Measurements from ENCODE around the gene GREB1L. TPM values are rescaled to one million over a fixed set of nuclear protein-coding genes. Genes with fewer than 3 reads are reported as not detected.
"Not testable (repeated sequence)": the region's sequence is repeated elsewhere in the genome, so short reads cannot be mapped to it uniquely, and the experiment has no call there.

The GREB1L gene
- polyA plus RNA-seq, 4 donors, result 1.4 to 2.8 (median 2.1) TPM

- no peak for DNase-seq (ENCODE audit: low read depth in 4 of 4, low spot score in 3 of 4)
Measured at GRCh38 chr18:21303445-21303844, 61.4 kb downstream of the GREB1L start.

GRCh38 chr18:21303895-21304294 is 61.9 kb downstream of the GREB1L start:
- no peak for DNase-seq (ENCODE audit: low read depth in 4 of 4, low spot score in 3 of 4)

GRCh38 chr18:21305621-21306020 is 63.6 kb downstream of the GREB1L start:
- DNase-seq (ENCODE audit: low read depth in 4 of 4, low spot score in 3 of 4), result no peak

- no peak for DNase-seq (ENCODE audit: low read depth in 4 of 4, low spot score in 3 of 4)
Measured at GRCh38 chr18:21306368-21306767, 64.3 kb downstream of the GREB1L start.

- DNase-seq (ENCODE audit: low read depth in 4 of 4, low spot score in 3 of 4), result no peak
Measured at GRCh38 chr18:21307578-21307977, 65.5 kb downstream of the GREB1L start.

GRCh38 chr18:21309248-21309647 is 67.2 kb downstream of the GREB1L start:
- no peak for DNase-seq (ENCODE audit: low read depth in 4 of 4, low spot score in 3 of 4)

- DNase-seq (ENCODE audit: low read depth in 4 of 4, low spot score in 3 of 4), result not testable (repeated sequence)
Measured at GRCh38 chr18:21311980-21312379, 69.9 kb downstream of the GREB1L start.

GRCh38 chr18:21313576-21313975 is 71.5 kb downstream of the GREB1L start:
- no peak for DNase-seq (ENCODE audit: low read depth in 4 of 4, low spot score in 3 of 4)

GRCh38 chr18:21314724-21315123 is 72.7 kb downstream of the GREB1L start:
- no peak for DNase-seq (ENCODE audit: low read depth in 4 of 4, low spot score in 3 of 4)

- DNase-seq (ENCODE audit: low read depth in 4 of 4, low spot score in 3 of 4), result not testable (repeated sequence)
Measured at GRCh38 chr18:21315126-21315525, 73.1 kb downstream of the GREB1L start.

GRCh38 chr18:21315741-21316197 is 73.7 kb downstream of the GREB1L start:
- DNase-seq (ENCODE audit: low read depth in 4 of 4, low spot score in 3 of 4), result no peak

GRCh38 chr18:21316296-21316695 is 74.3 kb downstream of the GREB1L start:
- DNase-seq (ENCODE audit: low read depth in 4 of 4, low spot score in 3 of 4), result no peak

GRCh38 chr18:21321711-21322110 is 79.7 kb downstream of the GREB1L start:
- no peak for DNase-seq (ENCODE audit: low read depth in 4 of 4, low spot score in 3 of 4)

GRCh38 chr18:21327101-21327500 is 85.1 kb downstream of the GREB1L start:
- DNase-seq (ENCODE audit: low read depth in 4 of 4, low spot score in 3 of 4), result no peak

- DNase-seq (ENCODE audit: low read depth in 4 of 4, low spot score in 3 of 4), result no peak
Measured at GRCh38 chr18:21330122-21330701, 88.2 kb downstream of the GREB1L start.

- DNase-seq (ENCODE audit: low read depth in 4 of 4, low spot score in 3 of 4), result no peak
Measured at GRCh38 chr18:21331065-21331464, 89.0 kb downstream of the GREB1L start.

GRCh38 chr18:21335927-21336488 is 94.0 kb downstream of the GREB1L start:
- DNase-seq (ENCODE audit: low read depth in 4 of 4, low spot score in 3 of 4), result no peak

GRCh38 chr18:21336846-21337245 is 94.8 kb downstream of the GREB1L start:
- DNase-seq (ENCODE audit: low read depth in 4 of 4, low spot score in 3 of 4), result no peak

GRCh38 chr18:21341141-21341540 is 99.1 kb downstream of the GREB1L start:
- no peak for DNase-seq (ENCODE audit: low read depth in 4 of 4, low spot score in 3 of 4)

- no peak for DNase-seq (ENCODE audit: low read depth in 4 of 4, low spot score in 3 of 4)
Measured at GRCh38 chr18:21342372-21342771, 100.3 kb downstream of the GREB1L start.

- DNase-seq (ENCODE audit: low read depth in 4 of 4, low spot score in 3 of 4), result no peak
Measured at GRCh38 chr18:21344860-21345259, 102.8 kb downstream of the GREB1L start.

- DNase-seq (ENCODE audit: low read depth in 4 of 4, low spot score in 3 of 4), result no peak
Measured at GRCh38 chr18:21345840-21346239, 103.8 kb downstream of the GREB1L start.

GRCh38 chr18:21359746-21360145 is 117.7 kb downstream of the GREB1L start:
- no peak for DNase-seq (ENCODE audit: low read depth in 4 of 4, low spot score in 3 of 4)

All from right renal pelvis (tissue), 4 donors.